ENCODE measurements around the gene SEC24B. TPM values are rescaled to one million over a fixed set of nuclear protein-coding genes. Genes with fewer than 3 reads are reported as not detected.

Gene SEC24B
- total and polyA plus RNA-seq, 10 of the 15 experiments (the other 5 are each of a cell fraction or from before 2014, with no cell fraction given), result 6.4 to 43.2 (median 16.0) TPM

- TF ChIP-seq NRF1 (conservative IDR thresholded peaks at IDR 0.05; ENCODE audit: low read depth, low read length), result no peak
- TF ChIP-seq SKIL (IDR thresholded peaks at IDR 0.05; ENCODE audit: low read depth, poor library complexity, severe bottlenecking), result no peak
- TF ChIP-seq CEBPB (IDR thresholded peaks at IDR 0.05; ENCODE audit: borderline replicate concordance in 1 of 2, low read depth in 2 of 2, low read length in 2 of 2), result no peak
- peak; percentile 72; the same call in 1 of the 2 replicates for TF ChIP-seq ASH2L (IDR thresholded peaks at IDR 0.05; ENCODE audit: borderline replicate concordance, low read depth)
- TF ChIP-seq ATF7 (IDR thresholded peaks at IDR 0.05; ENCODE audit: low read depth), result no peak
- no peak for TF ChIP-seq TCF7 (IDR thresholded peaks at IDR 0.05; ENCODE audit: borderline replicate concordance)
- no peak for TF ChIP-seq WRNIP1 (IDR thresholded peaks at IDR 0.05; ENCODE audit: borderline replicate concordance, low read depth, low read length)
These were observed at the start of gene SEC24B (continued) for GRCh38 chr4:109433205-109434006.

DNA sequence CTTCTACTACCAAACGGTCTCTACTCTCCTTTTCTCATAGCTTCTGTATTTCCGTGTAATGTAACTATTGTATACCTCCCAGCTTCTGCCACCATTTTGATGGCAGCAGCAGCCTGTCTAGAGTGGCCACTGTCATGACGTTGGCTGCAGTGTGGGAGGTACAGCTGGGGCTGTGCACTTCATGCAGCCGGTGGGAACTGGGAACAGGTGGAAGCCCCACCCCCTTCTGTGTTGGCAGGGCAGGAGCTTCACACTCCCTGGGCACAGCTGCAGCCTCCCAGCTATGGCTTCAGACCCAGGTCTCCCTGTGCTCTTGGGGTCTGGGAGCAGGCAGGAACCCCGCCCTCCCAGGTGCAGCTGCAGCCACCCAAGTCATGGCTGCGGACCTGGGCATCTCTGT lies 49.8 kb upstream of the SEC24B start:
- no peaks in the 10 kb centered on the region for H4K20me1 ChIP-seq (ENCODE audit: control insufficient read depth, insufficient read depth)
- in situ Hi-C loops (cut with MboI), result no loop called here
- no peak for TF ChIP-seq RFX5 (IDR thresholded peaks at IDR 0.05; ENCODE audit: low read depth, low read length)
- TF ChIP-seq FOXM1 (IDR thresholded peaks at IDR 0.05; ENCODE audit: low read depth, low read length), result no peak
- no peak for TF ChIP-seq NFYA (IDR thresholded peaks at IDR 0.05; ENCODE audit: borderline replicate concordance, low read depth, low read length)
- no peak for TF ChIP-seq MTA3 (IDR thresholded peaks at IDR 0.05; ENCODE audit: borderline replicate concordance, low read length)
- TF ChIP-seq, protein P1, sequence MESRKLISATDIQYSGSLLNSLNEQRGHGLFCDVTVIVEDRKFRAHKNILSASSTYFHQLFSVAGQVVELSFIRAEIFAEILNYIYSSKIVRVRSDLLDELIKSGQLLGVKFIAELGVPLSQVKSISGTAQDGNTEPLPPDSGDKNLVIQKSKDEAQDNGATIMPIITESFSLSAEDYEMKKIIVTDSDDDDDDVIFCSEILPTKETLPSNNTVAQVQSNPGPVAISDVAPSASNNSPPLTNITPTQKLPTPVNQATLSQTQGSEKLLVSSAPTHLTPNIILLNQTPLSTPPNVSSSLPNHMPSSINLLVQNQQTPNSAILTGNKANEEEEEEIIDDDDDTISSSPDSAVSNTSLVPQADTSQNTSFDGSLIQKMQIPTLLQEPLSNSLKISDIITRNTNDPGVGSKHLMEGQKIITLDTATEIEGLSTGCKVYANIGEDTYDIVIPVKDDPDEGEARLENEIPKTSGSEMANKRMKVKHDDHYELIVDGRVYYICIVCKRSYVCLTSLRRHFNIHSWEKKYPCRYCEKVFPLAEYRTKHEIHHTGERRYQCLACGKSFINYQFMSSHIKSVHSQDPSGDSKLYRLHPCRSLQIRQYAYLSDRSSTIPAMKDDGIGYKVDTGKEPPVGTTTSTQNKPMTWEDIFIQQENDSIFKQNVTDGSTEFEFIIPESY (IDR thresholded peaks at IDR 0.05), result no peak
- no peak for TF ChIP-seq NR2C1 (IDR thresholded peaks at IDR 0.05)
- TF ChIP-seq MTA2 (IDR thresholded peaks at IDR 0.05; ENCODE audit: low read depth), result no peak
- TF ChIP-seq ATF7 (IDR thresholded peaks at IDR 0.05; ENCODE audit: low read depth), result no peak
- TF ChIP-seq PBX3 (IDR thresholded peaks at IDR 0.05; ENCODE audit: insufficient replicate concordance, low read depth, low read length), result no peak
- no peak for TF ChIP-seq STAT3 (IDR thresholded peaks at IDR 0.05; ENCODE audit: low read depth, low read length)
- no peaks in the 10 kb centered on the region; a peak in 1 of 4 replicates for H3K27me3 ChIP-seq (replicated peaks in 1 of 2; ENCODE audit: control insufficient read depth in 2 of 2, insufficient read depth in 2 of 2, low read length in 1 of 2)
- FAIRE-seq, result no peak
- no peak overlapping the region for H2AFZ ChIP-seq (ENCODE audit: control insufficient read depth, low read depth, low read length)
- no peak for ATAC-seq
- ChIA-PET SMC1A (ENCODE audit: uncharacterized antibody, unreplicated experiment) (interaction anchor here (0.8 to 1.2 kb wide), 2 partner anchors 13 to 42 kb away, joined by 3 to 4 read pairs; no protein-coding TSS in a partner anchor), CTCF (no interaction called here), RAD21 (ENCODE audit: unreplicated experiment) (no interaction called here), POLR2A (no interaction called here)
- H3K79me2 ChIP-seq (ENCODE audit: control insufficient read depth, insufficient read depth, low read length), result no peaks in the 10 kb centered on the region
- H3K9ac ChIP-seq (ENCODE audit: control insufficient read depth, insufficient read depth, low read length), result no peak overlapping the region
- BruUV-seq (replicated peaks), result no TSS peak
- DNase-seq (ENCODE audit: low read depth, low spot score), result no peak
- no peaks in the 10 kb centered on the region for H3K4me1 ChIP-seq (ENCODE audit: control insufficient read depth, insufficient read depth, low read length)
- no peak overlapping the region for H3K4me3 ChIP-seq
- 16% methylated on average over 6 of the region's 6 CpGs for WGBS (ENCODE audit: insufficient coverage, insufficient replicate concordance, low lambda C conversion rate, missing lambda C conversion rate)
- no peaks in the 10 kb centered on the region for H3K9me3 ChIP-seq (replicated peaks; ENCODE audit: control insufficient read depth, insufficient read depth, low read length)
- no peaks in the 10 kb centered on the region for H3K36me3 ChIP-seq (ENCODE audit: control insufficient read depth in 2 of 2, insufficient read depth in 2 of 2, low read length in 1 of 2)
- no peak overlapping the region for H3K4me2 ChIP-seq (ENCODE audit: control insufficient read depth, insufficient read depth)
- intact Hi-C loops (cut with micrococcal nuclease; ENCODE audit: unreplicated experiment), result no loop called here
- H3K27ac ChIP-seq (ENCODE audit: control insufficient read depth, insufficient read depth), result no peak overlapping the region
